Lower lobe of right lung (tissue), 2 donors: ENCODE data around the gene MTX2. TPM values are rescaled to one million over a fixed set of nuclear protein-coding genes. Genes with fewer than 3 reads are reported as not detected.

Source experiments
- ATAC-seq, 2 donors: fragments of 200-7000 bp; cut with Tn5 transposase; one replicate each; pipeline ENCODE4 v1.9.1; 2020 to 2022; ENCODE audit warnings: mild to moderate bottlenecking in 2 of 2, moderate library complexity in 2 of 2
- DNase-seq: peaks from one replicate; pipeline ENCODE4 v3.0.0-alpha.2; 2020
- H3K27ac ChIP-seq: fragments of 200-600 bp; one replicate; pipeline ENCODE4 v1.8.0; 2022
- H3K27me3 ChIP-seq: fragments of 200-600 bp; one replicate; pipeline ENCODE4 v1.8.0; 2022; ENCODE audit warnings: low read depth
- H3K36me3 ChIP-seq: fragments of 200-600 bp; one replicate; pipeline ENCODE4 v1.8.0; 2022; ENCODE audit warnings: mild to moderate bottlenecking
- H3K4me1 ChIP-seq: fragments of 200-600 bp; one replicate; pipeline ENCODE4 v1.8.0; 2022
- H3K4me3 ChIP-seq: fragments of 200-600 bp; one replicate; pipeline ENCODE4 v1.8.0; 2022; ENCODE audit warnings: mild to moderate bottlenecking
- H3K9me3 ChIP-seq: fragments of 200-600 bp; one replicate; pipeline ENCODE4 v1.8.0; 2022
- CTCF ChIP-seq: fragments of 200-600 bp; IDR thresholded peaks from one replicate; pipeline ENCODE4 v1.8.0; 2022; ENCODE audit warnings: antibody characterized with exemption, mild to moderate bottlenecking
- intact Hi-C: fragments of 100-400 bp; cut with DNase I; formaldehyde crosslinking; loops from one replicate; pipeline ENCODE4 v1.11.0; 2022
- total RNA-seq: library from RNA; stranded (reverse); fragmentation: NEBNext Ultra II Directional; extraction: Animal tissue kit (Norgen Biotek cat#: 25700); gene quantifications from one replicate; pipeline ENCODE4 v1.2.1, GENCODE V29; 2021
- donor health status: DM: no; HTN: yes; CAD: no; lungs with severe emphysema.

MTX2 gene
- total RNA-seq, 1 donor from 2014 or later = 16.2 TPM

- Histone ChIP-seq H3K9me3 (no peaks in the 10 kb centered on the region), H3K4me3 (no peak overlapping the region), H3K36me3 (no peaks in the 10 kb centered on the region), H3K4me1 (no peaks in the 10 kb centered on the region), H3K27ac (no peak overlapping the region), H3K27me3 (no peaks in the 10 kb centered on the region)
- no peak for TF ChIP-seq CTCF
- intact Hi-C loops = no loop called here
- no peak for DNase-seq
- ATAC-seq = no peak
These were observed 15.3 kb downstream of the MTX2 start for GRCh38 chr2:176284461-176285049.

GRCh38 chr2:176285321-176285720 is 16.1 kb downstream of the MTX2 start:
- no peak for DNase-seq
- Histone ChIP-seq H3K36me3 (no peaks in the 10 kb centered on the region), H3K4me3 (no peak overlapping the region), H3K4me1 (no peaks in the 10 kb centered on the region), H3K27me3 (no peaks in the 10 kb centered on the region), H3K27ac (no peak overlapping the region), H3K9me3 (no peaks in the 10 kb centered on the region)
- intact Hi-C loops = no loop called here
- no peak for ATAC-seq
- no peak for TF ChIP-seq CTCF

GRCh38 chr2:176291335-176291734 is 22.1 kb downstream of the MTX2 start:
- no peak overlapping the region for H3K27ac ChIP-seq
- ATAC-seq = peak in 1 of 2 donors; percentile 47
- no peak for TF ChIP-seq CTCF

GRCh38 chr2:176291809-176292283 is 22.6 kb downstream of the MTX2 start:
- Histone ChIP-seq H3K4me1 (peaks cover 7% of the 10 kb centered on the region), H3K27ac (no peak overlapping the region), H3K4me3 (no peak overlapping the region), H3K27me3 (no peaks in the 10 kb centered on the region), H3K9me3 (no peaks in the 10 kb centered on the region), H3K36me3 (no peaks in the 10 kb centered on the region)
- DNase-seq (no peak), ATAC-seq (peak; percentile 39 to 81)
- intact Hi-C loops = no loop called here
- no peak for TF ChIP-seq CTCF

More at GRCh38 chr2:176291335-176291734, 22.1 kb downstream of the MTX2 start:
- intact Hi-C loops = no loop called here
- Histone ChIP-seq H3K27me3 (no peaks in the 10 kb centered on the region), H3K9me3 (no peaks in the 10 kb centered on the region), H3K4me1 (peaks cover 7% of the 10 kb centered on the region), H3K4me3 (no peak overlapping the region), H3K36me3 (no peaks in the 10 kb centered on the region)
- no peak for DNase-seq

GRCh38 chr2:176292608-176293007 is 23.4 kb downstream of the MTX2 start:
- intact Hi-C loops = no loop called here
- no peak for DNase-seq
- Histone ChIP-seq H3K27me3 (no peaks in the 10 kb centered on the region), H3K27ac (no peak overlapping the region), H3K36me3 (no peaks in the 10 kb centered on the region), H3K4me1 (peaks cover 7% of the 10 kb centered on the region), H3K9me3 (no peaks in the 10 kb centered on the region), H3K4me3 (no peak overlapping the region)
- no peak for ATAC-seq
- no peak for TF ChIP-seq CTCF
